Activated T-helper 1 cell treated with Interleukin-2 at 50 U/mL for 16 hours (primary cell): ENCODE data around the gene LAMA3.

Source experiments
- DNase-seq: peaks from one replicate; pipeline ENCODE4 v3.0.0-alpha.2; 2020; ENCODE audit warnings: low read depth

Gene LAMA3

DNA sequence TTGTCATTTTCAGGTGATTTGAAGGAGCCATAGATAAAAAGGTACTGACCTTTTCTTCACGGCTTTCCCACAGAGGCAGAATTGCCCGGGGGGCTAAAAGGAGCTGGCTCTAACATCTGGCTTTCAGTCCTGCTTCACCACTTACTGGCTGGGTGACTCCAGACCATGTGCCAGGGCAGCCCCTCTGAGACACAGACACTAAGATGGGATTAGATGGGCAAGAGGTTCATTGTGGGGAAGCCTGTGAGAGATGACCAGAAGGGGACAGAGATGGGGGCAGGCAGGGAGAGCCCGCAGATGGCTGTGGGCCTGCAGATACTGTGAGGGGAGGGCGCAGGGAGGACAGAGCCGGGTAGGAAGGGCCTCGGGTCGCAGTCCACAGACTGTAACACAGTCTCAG, 250.6 kb downstream of the LAMA3 start:
- no peak for DNase-seq

DNA sequence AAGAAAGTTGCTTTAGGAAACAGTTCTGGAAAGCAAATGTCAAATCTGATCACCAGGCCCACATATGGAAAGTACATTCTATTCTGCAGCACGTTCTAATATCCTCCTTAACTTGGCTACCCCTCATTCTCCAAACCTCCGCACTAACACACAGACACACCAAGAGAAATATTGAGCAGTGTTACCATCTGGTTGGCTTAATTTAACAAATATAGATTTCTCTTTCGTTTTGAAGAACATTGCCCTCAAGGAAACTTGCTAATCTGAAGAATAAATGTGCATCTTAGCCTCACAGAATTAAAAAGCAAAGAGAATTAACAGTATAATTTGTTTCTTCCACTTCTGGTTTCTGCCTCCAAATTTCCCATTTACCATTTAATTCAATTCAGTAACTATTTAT, 252.5 kb downstream of the LAMA3 start:
- no peak for DNase-seq

DNA sequence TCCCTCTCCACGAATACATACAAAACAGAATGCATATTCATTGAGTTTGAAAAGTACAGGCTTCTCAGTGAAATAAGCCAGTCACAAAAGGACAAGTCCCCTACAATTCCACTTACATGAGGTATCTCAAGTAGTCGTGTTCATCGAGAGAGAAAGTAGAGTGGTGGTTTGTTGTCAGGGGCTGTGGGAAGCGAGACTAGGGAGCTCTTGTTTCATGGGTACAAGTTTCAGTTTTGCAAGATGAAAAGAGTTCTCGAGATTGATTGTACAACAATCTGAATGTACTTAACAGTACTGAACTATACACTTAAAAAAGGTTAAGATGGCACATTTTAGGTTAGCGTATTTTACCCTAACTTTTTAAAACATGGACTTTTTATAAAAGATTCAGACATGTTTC, 253.9 kb downstream of the LAMA3 start:
- no peak for DNase-seq

DNA sequence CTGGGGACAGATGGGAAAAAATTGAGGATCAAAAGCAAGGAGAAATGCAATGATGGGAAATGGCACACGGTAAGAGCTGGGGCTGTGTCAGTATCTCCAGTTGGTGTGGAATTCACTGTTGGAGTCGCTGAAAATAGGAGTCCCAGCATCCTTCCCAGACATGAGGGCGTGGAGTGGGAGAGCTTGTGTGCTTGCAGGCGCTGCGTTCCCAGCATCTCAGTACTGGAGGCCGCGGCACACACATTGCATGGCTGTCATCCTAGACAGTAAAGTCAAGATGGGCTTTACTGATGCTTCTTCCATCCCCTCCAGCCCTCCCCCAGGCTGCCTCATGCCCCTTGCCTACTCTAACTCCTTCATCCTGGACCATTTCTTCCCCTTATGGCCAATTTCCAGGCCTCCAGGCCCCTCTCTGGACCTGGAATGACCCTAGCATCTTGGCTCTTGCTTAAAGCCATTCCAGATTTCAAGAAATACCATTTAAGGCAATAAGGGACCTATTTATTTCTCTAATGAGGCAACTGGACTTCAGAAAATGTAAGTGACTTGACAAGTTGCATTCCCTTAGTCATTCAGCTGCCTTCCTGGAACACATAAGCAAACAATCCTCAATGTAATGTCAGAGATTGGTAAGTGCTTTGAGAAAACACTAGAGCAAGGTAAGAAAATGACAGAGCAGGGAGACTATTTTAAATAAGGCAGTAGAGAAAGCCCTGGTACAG, 254.8 kb downstream of the LAMA3 start:
- DNase-seq, result no peak

DNA sequence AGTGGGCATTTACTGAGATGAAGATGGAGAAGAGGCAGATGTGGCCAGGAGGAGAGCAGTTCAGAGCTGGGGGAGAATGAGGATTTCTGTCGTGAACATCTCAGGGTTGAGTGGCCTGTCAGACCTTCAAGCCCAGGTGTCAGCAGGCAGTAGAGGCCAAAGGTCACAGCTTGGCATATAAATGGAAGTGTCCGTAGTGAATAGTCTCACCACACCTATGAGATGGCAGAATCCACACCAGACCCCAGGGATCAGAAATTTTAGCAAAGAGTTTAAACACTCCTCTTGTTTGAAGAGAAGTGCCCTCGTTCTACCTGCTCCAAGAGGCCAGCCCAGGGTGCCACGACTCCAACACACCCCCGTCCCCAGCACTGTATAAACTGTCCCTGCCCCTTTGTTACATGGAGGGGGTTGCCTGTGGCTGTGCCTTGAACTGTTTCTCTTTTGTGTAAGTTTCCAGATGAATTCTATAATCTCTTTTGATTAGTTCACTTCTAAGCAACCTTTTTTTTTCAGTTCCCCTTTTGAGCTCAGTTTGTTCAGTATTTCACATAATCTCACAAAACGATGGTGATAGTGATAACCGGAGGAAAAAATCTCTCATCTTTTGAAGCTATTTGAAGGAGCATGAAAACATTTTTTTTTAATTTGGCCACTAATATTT, 256.3 kb downstream of the LAMA3 start:
- DNase-seq, result no peak

DNA sequence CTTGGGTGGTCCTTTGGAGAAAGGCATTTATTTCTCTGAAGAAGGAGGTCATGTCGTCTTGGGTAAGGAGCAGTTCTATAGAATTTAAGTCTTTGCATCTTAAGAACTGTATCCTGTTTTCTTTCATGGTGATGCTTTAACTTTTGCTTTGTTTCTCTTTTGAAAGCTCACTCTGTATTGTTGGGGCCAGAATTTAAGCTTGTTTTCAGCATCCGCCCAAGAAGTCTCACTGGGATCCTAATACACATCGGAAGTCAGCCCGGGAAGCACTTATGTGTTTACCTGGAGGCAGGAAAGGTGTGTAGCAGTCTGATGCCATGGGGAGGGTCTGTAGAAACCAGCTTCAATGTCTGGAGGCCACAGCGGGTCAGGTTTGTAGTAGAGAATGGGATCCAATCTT, 260.6 kb downstream of the LAMA3 start:
- no peak for DNase-seq

DNA sequence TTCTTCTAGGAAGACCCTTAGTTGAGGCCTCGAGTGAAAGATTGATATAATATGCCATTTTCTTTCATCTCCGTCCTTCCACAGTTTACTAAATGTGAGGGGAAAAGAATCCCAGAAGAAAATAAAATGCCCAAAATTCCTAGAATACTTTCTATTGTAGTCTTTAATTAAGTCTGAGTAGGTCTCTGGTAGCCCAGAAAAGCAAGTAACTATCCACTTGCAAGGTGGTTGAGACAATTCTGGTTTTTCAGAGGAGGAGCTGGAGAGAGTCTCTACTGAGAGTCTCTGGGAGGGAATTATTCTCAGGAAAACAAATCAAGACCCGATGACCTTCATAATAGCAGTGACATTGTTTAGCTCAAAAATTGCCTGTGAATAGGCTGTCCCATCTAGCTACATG, 261.4 kb downstream of the LAMA3 start:
- no peak for DNase-seq

DNA sequence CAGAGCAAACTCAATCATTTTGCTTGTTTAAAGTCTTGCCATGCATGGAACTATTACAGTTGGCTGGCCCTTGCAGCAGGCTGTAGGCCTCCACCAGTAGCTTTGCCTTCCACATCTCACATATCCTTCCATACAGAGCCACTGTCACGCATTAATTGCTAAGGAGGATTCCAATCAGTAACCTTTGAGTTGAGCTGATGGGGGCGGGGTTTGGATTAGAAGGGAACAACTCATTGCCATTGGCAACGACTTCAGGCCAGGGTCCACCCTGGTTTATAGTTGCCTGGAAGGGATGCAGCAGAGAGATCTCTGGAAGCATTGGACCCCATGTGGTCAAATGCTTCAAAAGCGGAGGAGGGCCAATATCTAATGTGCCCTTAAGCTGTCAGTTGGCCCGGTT, 262.0 kb downstream of the LAMA3 start:
- no peak for DNase-seq

DNA sequence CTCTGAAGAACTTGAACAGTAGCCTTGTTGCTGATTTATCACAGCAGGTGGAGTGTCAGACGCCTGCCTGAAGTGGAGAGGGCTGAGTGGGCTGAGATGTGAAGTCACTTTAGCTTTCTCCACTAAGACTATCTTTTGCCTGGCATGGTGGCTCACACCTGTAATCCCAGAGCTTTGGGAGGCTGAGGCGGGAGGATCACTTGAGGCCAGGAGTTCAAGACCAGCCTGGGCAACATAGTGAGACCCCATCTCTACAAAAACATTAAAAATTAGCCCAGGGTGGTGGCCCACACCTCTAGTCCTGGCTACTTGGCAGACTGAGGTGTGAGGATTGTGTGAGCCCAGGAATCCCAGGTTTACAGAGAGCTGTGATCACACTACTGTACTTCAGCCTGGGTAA, 264.7 kb downstream of the LAMA3 start:
- no peak for DNase-seq

DNA sequence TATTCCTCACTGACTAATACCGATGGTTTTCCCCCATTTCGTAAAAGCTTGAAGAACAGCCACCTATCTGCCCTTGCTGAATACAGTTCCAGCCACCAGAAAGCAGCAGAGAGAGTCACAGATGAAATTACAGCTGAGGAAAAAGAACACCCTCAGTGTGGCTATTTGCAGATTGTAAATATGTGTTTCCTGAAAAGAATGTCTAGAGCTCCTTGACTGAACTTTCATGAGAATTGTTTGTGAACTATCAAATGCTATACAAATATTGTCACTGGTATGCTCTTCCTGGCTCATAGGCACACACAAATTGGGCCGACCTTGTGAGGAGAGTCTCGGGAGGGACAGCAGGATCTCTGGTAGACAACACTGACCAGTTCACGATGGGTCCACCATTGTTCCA, 267.2 kb downstream of the LAMA3 start:
- no peak for DNase-seq

DNA sequence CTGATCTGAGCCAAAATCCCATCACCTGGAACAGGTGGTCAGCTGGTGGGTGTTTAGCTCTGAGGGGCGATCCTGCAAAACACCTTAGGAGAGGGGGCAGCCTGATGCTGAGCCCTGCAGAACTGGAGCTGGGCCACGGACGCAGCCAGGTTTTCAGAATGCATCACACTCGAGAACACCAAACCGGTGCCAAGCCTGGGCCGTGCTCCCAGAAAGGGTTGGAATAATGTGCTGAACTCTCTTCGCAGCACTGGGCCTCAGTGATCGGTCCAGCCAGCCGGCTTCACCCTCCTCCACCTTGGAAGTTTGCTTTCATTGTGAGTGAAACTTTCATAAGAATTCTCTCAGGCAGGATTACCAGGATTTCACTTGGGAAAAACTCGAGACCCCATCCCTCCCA, 268.8 kb downstream of the LAMA3 start:
- DNase-seq, result no peak

DNA sequence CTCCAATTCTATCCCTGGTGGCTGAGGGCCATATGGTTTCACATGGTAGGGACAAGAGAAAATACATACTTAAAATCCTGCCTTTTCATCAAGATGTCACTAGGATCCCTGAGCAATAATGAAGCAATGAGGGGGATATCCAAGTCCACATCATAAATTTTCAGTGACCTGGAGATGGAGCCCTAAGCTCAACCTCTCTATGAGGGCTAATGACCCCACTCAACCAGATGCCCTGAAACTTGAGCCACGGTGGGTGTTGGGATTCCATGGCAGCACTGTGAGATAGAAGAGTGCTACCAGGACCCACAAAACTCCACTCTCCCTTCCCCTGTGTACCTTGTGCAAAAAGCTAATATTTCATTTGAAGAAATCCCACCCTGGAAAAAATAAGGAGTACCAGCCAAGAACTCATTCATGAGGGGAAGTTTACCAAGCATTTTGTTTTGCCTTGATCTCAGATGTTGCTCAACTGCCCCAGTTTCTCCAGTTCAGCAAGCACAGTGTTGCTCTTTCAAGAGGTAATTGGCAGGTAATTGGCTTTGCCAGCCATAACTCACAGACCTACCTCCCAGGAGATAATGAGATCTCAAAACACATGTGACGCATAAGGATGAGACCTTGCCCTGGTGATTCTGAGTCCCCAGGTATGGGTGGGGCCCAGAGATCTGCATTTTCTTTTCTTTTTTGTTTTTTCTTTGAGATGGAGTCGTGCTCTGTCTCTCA, 274.4 kb downstream of the LAMA3 start:
- no peak for DNase-seq

DNA sequence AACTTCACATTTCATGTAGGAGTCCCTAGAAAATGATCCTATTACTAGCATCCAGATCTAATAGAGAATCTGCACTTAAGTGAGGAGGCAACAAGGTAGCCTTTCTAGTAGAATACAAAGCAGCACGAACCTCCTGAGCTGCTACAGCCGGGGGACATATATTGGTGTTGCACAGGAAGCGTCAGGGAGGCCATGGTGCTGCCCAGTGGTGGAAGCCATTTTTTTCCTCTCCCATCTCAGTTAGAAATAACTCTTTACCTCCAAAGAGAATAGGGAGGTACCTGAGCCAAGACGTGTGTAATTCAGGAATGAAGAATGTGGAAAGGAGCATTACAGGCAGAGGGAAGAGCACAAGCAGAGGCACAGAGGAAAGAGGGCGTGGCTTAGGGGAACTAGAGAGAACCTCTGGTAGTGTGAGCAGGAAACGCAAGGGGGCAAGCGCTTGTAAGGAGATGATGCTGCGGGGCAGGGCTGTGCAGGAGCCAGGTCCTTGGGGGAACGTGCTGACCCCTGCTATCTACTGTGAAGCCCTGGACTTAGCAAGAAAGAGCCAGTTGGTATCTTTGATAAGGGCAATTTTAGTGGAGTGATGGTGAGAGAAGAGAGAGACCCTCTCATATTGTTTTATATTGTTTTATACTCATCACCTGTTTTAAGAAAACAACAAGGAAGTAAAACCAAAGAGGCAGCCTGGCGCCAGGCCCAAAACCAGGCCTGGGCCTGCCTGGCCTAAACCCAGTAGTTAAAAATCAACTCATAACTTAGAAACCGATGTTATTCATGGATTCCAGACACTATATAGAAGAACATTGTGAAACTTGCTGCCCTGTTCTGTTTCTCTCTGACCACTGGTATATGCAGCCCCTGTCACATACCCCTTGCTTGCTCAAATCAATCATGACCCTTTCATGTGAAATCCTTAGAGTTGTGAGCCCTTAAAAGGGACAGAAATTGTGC, 275.3 kb downstream of the LAMA3 start:
- peak; percentile 17 for DNase-seq

DNA sequence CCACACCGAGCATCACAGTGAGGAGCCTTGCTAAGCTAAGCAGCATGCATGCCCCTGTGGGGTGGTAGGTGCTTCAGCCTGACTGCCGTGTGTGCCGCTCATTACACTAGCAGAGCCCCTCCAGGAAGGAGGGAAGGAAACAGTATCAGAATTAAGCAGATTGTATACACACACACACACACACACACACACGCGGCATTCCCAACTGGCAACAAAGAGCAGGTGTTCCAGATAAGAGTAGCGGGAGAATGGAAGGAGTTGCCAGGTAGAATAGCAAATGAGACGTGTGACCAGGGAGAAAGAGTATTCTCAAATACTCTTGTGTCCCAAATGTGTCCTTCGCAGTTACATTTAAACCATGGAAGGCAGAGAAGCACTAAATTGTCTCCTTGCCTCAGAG, 277.7 kb downstream of the LAMA3 start:
- DNase-seq, result no peak

DNA sequence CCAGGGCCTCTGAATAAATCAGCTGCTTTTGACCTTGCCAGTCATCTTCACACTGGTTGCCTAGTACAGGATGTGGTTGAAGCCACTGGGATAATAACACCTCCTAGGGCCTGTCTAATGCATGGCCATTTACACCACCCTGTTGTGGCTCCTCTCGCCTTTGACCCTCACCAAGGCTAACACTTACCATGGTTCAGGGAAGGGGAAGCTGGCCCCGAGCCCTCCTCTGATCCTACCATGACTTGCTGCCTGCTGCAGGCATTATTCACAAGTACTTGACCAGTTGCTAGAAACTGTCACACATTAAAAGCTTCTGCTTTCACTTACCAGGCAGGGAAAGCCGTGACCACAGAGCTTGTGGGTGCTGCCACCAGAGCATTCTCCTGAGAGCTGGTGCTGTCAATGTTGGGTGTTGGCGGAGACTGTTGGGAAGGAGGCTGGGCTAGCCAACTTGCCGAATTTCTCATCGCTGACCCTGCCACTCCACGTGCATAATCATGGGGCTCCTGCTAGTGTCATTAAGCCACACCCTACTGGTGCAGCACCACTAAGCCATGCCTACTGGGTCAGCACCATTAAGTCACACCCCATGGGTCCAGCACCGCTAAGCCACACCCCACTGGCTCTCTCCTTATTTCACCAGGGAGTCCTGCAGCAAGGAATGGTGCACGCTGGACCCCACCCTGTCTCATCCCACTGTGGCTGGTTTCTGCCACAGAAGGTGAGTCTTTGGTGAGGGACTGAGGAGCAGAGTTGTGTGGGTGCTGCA, 278.3 kb downstream of the LAMA3 start:
- DNase-seq, result no peak

DNA sequence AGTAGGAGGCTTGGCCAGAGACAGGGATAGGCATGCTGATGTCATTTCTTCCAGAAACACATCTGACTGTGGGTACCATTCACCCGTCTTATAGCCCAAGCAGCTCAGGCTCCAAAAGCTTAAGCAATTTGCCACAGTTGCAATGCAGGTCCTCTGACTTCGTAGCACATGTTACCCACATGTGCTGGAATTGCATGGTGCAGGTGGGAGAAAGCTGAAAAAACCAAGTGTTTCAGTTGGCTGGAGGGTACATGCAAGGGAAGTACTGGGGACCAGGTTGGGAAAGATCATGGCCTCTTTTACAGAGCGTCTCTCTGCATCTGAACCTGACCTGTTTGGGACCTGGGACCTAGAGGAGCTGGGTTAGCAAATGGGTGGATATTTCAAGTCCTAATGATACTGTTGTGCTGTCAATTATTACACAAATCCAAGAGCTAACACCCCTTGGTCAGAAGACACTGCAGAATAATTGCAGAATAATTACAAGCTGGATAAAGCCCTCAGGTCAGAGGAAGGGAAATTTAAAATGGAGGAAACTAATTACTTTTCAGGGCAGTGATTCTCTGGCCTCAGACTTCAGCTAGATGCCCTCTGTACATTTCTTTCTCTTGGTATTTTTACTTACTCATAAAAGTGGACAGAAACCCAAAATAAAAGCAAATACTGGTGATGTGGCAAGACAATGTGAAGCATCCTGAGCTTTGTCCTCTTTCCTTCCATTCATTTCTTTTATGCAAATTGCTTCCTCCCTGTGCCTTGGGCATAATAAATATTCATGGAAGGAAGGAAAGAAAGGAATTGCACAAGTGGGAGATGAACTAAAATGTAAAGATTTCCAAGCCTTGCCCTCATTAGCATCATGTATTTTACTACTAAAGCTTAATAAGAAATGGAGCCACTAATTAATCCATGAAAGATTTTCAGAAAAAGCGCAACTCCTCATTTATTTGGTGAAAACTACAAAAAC, 279.7 kb downstream of the LAMA3 start:
- no peak for DNase-seq

DNA sequence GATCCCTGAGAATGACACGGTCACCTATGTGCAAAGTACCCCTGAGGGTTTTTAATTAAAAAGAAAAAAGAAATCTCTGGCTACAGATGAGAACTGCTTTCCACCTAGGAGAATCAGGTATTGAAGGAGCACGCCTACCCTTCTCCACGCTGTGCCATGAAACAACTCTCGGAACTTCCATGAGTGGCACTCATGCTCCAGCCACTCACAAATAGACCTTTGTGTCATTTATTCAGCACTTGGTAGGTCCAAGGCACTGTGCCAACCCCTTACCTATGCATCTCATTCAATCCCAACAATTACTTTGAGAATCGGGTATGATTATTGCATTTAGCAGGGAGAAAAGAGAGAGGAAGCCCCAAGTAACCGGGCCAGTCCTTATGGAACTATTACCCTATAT, 280.4 kb downstream of the LAMA3 start:
- DNase-seq, result no peak

DNA sequence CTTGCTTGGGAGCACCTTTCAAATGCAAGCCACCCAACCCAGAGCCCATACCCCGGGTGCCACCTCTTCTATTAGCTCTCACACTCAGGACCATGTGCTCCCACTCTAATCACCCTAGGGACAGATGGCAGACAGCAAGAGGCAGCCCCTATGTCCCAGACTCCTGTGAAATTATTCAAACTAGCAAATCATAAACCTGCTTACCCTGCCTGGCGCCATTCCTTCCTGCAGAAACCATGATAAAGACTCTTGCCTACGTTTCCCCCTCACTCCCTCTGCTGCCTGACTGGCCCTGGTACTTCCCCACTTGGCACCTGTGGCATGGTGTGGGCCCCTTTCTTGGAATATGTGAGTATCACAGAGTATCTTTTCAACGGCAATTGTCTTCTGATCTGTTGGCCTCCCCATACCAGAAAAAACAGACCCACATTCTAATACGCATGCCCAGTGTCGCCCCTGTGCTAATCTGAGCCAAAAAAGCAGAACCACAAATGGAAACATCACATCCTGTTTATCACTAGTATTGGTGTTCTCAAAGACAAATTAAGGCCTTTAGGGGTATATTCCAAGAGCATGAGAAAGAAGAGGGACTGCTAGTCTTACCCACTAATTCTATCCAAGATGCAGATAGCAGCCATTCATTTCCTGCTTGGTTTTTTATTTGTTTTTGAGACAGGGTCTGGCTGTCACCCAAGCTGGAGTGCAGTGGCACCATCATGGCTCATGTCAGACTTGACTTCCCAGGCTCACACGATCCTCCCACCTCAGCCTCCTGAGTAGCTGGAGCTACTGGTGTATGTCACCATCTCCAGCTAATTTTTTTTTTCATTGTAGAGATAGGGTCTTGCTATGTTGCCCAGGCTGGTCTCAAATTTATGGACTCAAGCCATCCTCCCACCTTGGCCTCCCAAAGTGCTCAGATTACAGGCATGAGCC, 281.2 kb downstream of the LAMA3 start:
- DNase-seq, result peak; percentile 52

DNA sequence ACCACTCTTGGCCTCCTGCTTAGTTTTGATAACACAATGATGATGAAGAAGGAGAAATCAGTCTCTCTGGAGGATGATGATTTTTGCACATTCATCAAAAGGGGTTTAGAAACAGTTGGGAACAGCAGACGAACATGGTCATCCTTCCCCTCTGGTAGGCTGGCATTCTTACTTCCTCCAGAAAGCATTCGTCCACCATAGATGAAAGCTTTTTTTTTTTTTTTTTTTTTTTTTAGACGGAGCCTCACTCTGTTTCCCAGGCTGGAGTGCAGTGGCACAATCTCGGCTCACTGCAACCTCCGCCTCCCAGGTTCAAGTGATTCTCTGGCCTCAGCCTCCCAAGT, 281.8 kb downstream of the LAMA3 start:
- no peak for DNase-seq
